Astrocyte (in vitro differentiated cells and primary cell): ENCODE measurements around the gene COL16A1.

Experiments
- CTCF ChIP-seq: IDR thresholded peaks from 2 replicates; pipeline ENCODE4 v1.5.1; 2011; ENCODE audit warnings: low read depth, mild to moderate bottlenecking, inconsistent platforms, low read length, moderate library complexity; ENCODE audit not compliant: insufficient read depth
- EZH2 ChIP-seq: IDR thresholded peaks from 2 replicates; pipeline ENCODE4 v1.6.1; 2012; ENCODE audit warnings: mild to moderate bottlenecking, low read length, inconsistent platforms; ENCODE audit not compliant: insufficient read depth

DNA sequence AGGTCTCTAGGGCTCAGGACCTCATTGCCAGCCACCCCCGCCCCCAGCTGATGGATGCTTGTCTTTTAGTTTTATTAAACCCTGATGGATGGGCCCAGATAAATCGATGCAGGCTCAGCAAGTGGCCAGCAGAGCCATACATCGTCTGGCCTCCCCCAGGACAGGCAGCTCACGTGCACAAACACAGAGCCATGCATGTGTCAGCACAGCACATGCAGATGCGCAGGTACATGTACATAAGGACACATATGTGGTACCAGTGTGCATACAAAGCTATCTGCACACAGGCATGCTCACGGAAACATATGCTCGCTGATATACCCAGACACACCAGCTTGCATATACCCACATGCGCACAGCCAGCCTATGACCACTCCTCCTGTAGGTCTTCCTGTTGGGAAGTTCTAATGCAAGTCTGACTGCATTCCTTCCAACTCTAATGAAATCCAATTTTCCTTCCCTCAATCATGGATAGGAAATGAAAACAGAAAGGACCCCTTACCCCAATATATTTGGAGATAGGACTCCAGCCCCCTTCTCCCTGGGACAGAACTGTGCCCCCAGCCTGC lies 897 bp downstream of the COL16A1 start:
- TF ChIP-seq CTCF, result no peak
- no peak for TF ChIP-seq EZH2
